GM18520 (cell line): ENCODE measurements around the gene TRDN.

Source experiments
- ATAC-seq: cut with Tn5 transposase; IDR thresholded peaks from one replicate; pipeline ENCODE4 v1.9.1; 2021; ENCODE audit not compliant: unreplicated experiment

Gene TRDN, protein sequence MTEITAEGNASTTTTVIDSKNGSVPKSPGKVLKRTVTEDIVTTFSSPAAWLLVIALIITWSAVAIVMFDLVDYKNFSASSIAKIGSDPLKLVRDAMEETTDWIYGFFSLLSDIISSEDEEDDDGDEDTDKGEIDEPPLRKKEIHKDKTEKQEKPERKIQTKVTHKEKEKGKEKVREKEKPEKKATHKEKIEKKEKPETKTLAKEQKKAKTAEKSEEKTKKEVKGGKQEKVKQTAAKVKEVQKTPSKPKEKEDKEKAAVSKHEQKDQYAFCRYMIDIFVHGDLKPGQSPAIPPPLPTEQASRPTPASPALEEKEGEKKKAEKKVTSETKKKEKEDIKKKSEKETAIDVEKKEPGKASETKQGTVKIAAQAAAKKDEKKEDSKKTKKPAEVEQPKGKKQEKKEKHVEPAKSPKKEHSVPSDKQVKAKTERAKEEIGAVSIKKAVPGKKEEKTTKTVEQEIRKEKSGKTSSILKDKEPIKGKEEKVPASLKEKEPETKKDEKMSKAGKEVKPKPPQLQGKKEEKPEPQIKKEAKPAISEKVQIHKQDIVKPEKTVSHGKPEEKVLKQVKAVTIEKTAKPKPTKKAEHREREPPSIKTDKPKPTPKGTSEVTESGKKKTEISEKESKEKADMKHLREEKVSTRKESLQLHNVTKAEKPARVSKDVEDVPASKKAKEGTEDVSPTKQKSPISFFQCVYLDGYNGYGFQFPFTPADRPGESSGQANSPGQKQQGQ

GRCh38 chr6:123636782-123637181, at the start of gene TRDN:
TRDN (minus strand) TSS chr6:123636950; CDS start chr6:123636775, 175 bp downstream.
- ATAC-seq: no peak

DNA sequence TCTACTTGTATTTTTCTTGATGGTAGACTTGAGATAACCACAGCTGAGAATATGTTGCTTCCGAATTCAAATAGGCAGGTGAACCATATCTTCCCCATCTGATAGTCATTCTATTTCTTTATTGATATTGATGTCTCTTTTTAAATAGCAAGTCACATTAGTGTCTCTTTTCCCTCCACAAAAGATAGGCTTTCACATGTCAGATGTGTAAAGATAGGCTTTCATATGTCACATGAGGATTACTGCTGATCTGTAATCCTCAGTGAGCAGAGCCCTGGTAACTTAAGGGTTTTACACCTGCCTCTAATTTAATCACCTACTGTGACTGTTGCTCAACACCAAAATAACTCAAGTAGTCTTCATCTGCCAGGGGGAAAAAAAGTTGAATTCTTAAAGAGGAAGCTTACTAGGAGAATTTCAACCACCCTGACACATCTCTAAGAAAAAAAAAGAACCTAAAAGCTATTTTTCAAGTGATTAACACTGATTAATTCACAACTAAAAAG, 45.3 kb upstream of the TRDN start:
- no peak for ATAC-seq

DNA sequence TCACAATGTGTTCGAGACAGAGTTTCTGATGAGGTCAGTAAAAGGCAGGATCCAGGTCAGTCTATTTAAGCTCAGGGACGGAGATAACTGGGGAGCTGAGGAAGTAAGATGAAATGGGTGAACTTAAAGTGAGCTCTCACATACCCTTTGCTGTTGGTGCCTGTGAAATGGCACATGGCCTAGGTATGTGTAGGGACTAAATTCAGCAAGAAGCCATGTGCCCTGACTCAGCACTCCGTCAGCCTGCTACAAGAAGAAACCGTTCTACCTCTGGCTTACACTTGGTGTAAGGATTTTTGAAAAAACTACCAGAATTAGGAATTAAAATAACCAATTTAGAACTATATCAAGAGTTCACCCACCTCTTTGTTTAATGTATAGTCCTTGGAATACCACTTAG, 41.1 kb upstream of the TRDN start:
- ATAC-seq: no peak

GRCh38 chr6:123676793-123677192, 40.0 kb upstream of the TRDN start:
- no peak for ATAC-seq

GRCh38 chr6:123668965-123669591, 32.3 kb upstream of the TRDN start:
- no peak for ATAC-seq

- no peak for ATAC-seq
Measured at GRCh38 chr6:123668063-123668462, 31.3 kb upstream of the TRDN start.

GRCh38 chr6:123663436-123663835, 26.7 kb upstream of the TRDN start:
- ATAC-seq: no peak

GRCh38 chr6:123662757-123663156, 26.0 kb upstream of the TRDN start:
- no peak for ATAC-seq

GRCh38 chr6:123661105-123661891, 24.5 kb upstream of the TRDN start:
- no peak for ATAC-seq

GRCh38 chr6:123659960-123660748, 23.4 kb upstream of the TRDN start:
- ATAC-seq: no peak

DNA sequence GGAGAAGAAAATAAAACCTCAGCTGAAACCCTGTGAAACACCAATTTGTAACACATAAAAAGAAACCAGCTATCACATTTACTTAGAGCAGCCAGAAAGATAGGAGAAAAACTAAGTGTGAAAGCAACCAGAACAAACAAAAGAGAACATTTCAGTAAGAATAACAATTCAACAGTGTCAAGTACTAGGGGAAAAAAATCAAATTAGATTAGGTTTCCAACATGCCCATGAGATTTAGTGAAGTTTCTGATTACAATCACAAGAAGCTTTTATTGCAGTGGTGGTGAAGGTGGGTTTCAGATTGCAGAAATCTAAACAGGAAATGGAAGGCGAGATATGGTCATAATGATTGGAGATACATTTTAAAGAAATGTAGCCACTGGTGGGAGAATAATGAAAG, 22.1 kb upstream of the TRDN start:
- no peak for ATAC-seq

DNA sequence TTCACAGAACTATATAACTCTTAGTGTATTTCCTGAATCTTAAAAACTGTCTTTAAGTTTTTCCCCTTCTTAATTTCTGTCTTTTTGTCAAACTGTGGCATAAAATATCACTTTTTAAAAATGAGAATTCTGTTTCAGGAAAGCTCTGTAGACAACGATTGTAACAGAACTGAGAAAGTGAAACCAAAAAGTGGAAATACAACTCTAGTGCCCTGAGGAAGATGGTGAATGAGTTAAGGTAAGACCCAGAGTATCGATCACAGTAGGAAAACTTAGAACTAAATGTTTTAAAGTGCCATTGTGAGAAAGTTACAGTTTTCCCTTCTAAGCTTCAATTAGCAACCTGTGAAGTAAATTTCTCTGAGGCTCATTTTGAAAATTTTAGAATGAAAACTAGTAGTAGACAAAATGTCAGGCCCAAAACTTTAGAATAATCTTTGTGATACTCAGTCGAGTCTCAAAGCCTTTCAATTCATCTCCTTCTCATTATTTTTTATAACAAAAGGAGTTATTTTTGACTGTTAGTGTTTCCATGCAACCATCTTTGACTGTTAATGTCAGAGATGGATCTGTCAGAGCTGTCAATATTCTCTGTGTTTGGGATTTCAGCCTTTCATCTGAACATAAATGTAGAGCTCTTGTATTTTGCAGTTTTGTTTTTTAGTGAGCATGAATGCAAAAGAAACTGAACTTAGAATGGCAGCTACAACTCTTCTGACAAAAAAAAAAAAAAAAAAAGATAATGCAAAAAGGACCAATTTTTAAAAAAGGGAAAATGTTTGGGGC, 19.0 kb upstream of the TRDN start:
- peak; percentile 68 for ATAC-seq

DNA sequence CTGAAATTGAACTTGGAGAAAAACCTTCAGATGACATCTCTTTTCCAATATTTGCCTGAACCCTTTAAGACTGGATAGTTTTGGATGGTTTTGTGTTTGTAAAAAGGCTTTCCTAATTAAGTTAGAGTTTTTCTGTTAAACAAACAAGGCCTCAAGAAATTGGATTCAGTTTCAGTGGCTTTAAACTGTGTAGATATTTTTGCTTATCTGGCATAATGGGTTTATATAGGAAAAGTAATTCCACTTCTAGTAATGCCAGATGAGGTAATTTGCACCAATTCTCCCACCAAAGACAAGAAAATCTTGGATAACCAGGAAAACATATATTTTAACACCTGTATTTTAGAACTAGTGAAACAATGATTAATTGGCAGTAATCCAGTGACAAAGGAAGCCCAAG, 12.0 kb upstream of the TRDN start:
- no peak for ATAC-seq

DNA sequence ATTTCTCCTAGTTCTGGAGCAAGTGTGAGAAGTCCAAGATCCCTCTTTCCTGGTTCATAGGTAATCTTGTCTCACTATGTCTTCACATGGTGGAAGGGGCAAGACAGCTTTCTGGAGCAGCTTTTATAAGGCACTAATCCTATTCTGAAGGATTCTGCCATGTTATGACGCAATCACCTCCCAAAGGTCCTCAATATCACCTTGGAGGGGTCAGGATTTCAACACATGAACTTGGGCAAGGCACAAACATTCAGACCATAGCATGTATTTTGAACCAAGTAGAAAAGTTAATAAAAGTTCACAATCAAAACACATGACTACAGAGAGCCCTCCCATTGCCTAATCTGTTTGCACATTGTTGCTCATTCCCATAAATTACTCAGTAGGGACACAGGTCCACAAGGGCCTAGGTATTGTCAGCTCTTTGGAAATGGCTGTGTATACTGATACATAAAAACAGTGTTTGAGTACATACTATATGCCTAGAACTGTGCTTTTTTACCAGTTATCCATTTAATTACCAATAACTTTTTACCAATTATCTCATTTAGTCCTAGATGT, 11.3 kb upstream of the TRDN start:
- ATAC-seq: no peak

- no peak for ATAC-seq
Measured at GRCh38 chr6:123641497-123641896, 4.7 kb upstream of the TRDN start.

DNA sequence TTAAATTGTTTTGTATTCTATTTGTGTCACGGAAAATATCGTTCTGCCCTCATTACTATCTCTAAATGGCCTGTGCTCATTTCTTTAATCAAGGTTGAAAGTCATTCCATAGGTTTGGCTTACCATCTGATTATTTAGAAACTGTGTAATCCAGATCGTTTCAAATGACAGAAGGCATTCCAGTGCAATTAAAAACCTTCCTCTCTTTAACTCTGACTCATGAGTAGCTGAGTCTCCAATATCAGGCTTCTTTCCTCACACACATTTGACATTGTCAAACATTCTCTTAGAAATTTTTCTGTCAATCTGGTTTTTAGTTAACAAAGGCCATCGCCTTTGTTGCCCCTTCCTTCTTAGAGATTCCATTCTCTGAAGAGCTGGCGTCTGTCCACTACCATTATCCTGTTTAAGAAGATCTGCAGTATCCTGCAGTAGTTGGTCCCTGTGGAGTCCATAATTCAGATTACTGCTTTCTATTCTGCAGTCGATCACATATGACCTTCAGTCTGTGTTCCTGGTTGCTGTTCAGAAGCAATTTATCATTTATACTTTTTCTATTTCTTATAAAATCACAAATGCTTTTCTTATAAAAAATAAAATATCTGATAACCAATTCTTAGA, 3.9 kb upstream of the TRDN start:
- ATAC-seq: no peak

- ATAC-seq: no peak
Measured at GRCh38 chr6:123638865-123639264, 2.1 kb upstream of the TRDN start.

DNA sequence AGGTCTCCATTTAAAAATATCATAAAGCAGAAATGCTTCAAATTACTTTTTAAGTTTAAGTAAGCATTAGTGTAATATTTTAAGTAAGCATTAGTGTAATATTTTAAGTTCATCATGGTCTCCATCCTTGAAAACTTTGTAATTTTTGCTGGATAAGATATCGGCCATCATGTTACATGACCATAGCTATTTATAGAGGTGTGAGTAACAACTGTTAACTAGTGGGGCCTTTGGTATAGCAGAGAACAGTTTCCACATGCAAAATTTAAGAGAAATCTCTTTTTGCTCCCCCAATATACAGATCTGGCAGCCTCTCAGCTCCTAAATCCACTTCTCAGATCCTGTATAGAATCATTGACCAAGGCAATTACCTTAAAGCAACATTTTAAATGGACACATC, 468 bp downstream of the TRDN start:
- ATAC-seq: no peak

DNA sequence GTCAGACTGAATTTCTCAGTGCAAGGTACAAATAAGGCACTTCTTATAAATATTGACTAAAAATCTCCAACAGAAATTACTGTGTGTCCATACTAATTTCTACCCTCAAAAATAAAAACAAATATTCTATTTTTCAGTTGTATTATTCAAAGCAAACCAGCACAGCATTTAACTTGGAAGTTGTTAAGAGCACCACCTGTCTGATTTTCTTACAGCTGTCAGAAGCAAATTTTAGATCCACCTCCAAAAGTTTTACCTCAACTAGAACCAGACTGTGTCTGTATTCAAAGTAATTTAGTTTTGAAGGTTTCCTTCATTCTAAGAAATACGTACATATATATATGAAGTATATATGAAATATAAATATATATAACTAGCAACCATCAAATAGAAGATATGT, 1.2 kb downstream of the TRDN start:
- ATAC-seq: no peak
